WTC11 (cell line): ENCODE results near the gene CORIN. TPM values are rescaled to one million over a fixed set of nuclear protein-coding genes. Genes with fewer than 3 reads are reported as not detected.

Experiments used
- ATAC-seq: fragments of 200-7000 bp; cut with Tn5 transposase; 2 replicates; pipeline ENCODE4 v1.10.0; 2021; ENCODE audit warnings: mild to moderate bottlenecking, moderate library complexity
- CTCF ChIA-PET: fragments of 300-600 bp; sonication (Branson Sonifier 250); formaldehyde crosslinking; loops from one replicate; lab custom pipeline; 2021; ENCODE audit warnings: antibody characterized with exemption; lab: Charles Lee
- POLR2A ChIA-PET: fragments of 350-600 bp; sonication (Branson Sonifier 250); formaldehyde crosslinking; loops from one replicate; lab custom pipeline; 2021; ENCODE audit warnings: antibody characterized with exemption; lab: Charles Lee
- DNase-seq: peaks from one replicate; pipeline ENCODE4 v3.0.0; 2021; ENCODE audit warnings: low spot score
- H3K27ac Mint-ChIP-seq: 2 replicates; pipeline ENCODE4 v1.8.0; 2021; ENCODE audit warnings: mixed read lengths
- H3K27me3 Mint-ChIP-seq: 2 replicates; pipeline ENCODE4 v1.8.0; 2021; ENCODE audit warnings: low read depth, mild to moderate bottlenecking, moderate library complexity, mixed read lengths
- H3K36me3 Mint-ChIP-seq: 2 replicates; pipeline ENCODE4 v1.8.0; 2021; ENCODE audit warnings: mixed read lengths
- H3K4me1 Mint-ChIP-seq: 2 replicates; pipeline ENCODE4 v1.8.0; 2022; ENCODE audit warnings: mixed read lengths
- H3K4me3 Mint-ChIP-seq: 2 replicates; pipeline ENCODE4 v1.8.0; 2021; ENCODE audit warnings: mild to moderate bottlenecking, moderate library complexity, mixed read lengths
- H3K9me3 Mint-ChIP-seq: 2 replicates; pipeline ENCODE4 v1.8.0; 2021; ENCODE audit warnings: mixed read lengths
- EMX1 ChIP-seq: fragments of 250-450 bp; sonication (Bioruptor Pico); IDR thresholded peaks from 2 replicates; pipeline ENCODE4 v1.8.0; 2021; ENCODE audit warnings: mild to moderate bottlenecking
- ETV6 ChIP-seq: sonication (generic); formaldehyde crosslinking; IDR thresholded peaks from 2 replicates; pipeline ENCODE4 v1.8.1; 2022; ENCODE audit warnings: mild to moderate bottlenecking, missing genetic modification reagents
- IRF2 ChIP-seq: sonication (generic); formaldehyde crosslinking; IDR thresholded peaks from 2 replicates; pipeline ENCODE4 v1.8.0; 2022; ENCODE audit warnings: low read depth, missing genetic modification reagents, borderline replicate concordance
- JAZF1 ChIP-seq: fragments of 250-450 bp; sonication (Bioruptor Pico); IDR thresholded peaks from 2 replicates; pipeline ENCODE4 v1.9.0; 2021; ENCODE audit warnings: moderate library complexity, mild to moderate bottlenecking, inconsistent platforms
- JUN ChIP-seq: sonication (generic); formaldehyde crosslinking; IDR thresholded peaks from 2 replicates; pipeline ENCODE4 v1.8.0; 2023; ENCODE audit warnings: mild to moderate bottlenecking, missing genetic modification reagents
- RELA ChIP-seq: sonication (generic); formaldehyde crosslinking; IDR thresholded peaks from 2 replicates; pipeline ENCODE4 v1.8.1; 2022; ENCODE audit warnings: missing genetic modification reagents, mild to moderate bottlenecking, borderline replicate concordance
- SMAD3 ChIP-seq: sonication (generic); formaldehyde crosslinking; IDR thresholded peaks from 2 replicates; pipeline ENCODE4 v1.8.0; 2022; ENCODE audit warnings: missing genetic modification reagents, mild to moderate bottlenecking, borderline replicate concordance
- TCF7 ChIP-seq: sonication (generic); formaldehyde crosslinking; IDR thresholded peaks from 2 replicates; pipeline ENCODE4 v1.8.0; 2022; ENCODE audit warnings: mild to moderate bottlenecking, low read depth, missing genetic modification reagents, moderate library complexity
- TP53 ChIP-seq: sonication (generic); formaldehyde crosslinking; IDR thresholded peaks from 2 replicates; pipeline ENCODE4 v1.8.1; 2023; ENCODE audit warnings: mild to moderate bottlenecking, missing genetic modification reagents
- ZNF138 ChIP-seq: sonication (generic); formaldehyde crosslinking; conservative IDR thresholded peaks from 2 replicates; pipeline ENCODE4 v1.8.1; 2022; ENCODE audit warnings: mild to moderate bottlenecking, moderate library complexity, missing genetic modification reagents
- ZNF317 ChIP-seq: sonication (generic); formaldehyde crosslinking; IDR thresholded peaks from 2 replicates; pipeline ENCODE4 v1.8.1; 2023; ENCODE audit warnings: low read depth, mild to moderate bottlenecking, moderate library complexity, missing genetic modification reagents, borderline replicate concordance
- ZNF396 ChIP-seq: fragments of 250-450 bp; sonication (Bioruptor Pico); IDR thresholded peaks from 2 replicates; pipeline ENCODE4 v1.8.0; 2021; ENCODE audit warnings: mild to moderate bottlenecking, moderate library complexity, borderline replicate concordance
- total RNA-seq: library from RNA; stranded (reverse); gene quantifications from 3 replicates; pipeline ENCODE4 v1.2.3, GENCODE V29; 2021
- TF ChIP-seq, protein P1 (sequence below): sonication (generic); formaldehyde crosslinking; IDR thresholded peaks from 2 replicates; pipeline ENCODE4 v1.8.0; 2022; ENCODE audit warnings: mild to moderate bottlenecking, missing genetic modification reagents
- TF ChIP-seq, protein P2 (sequence below): fragments of 250-450 bp; sonication (Bioruptor Pico); IDR thresholded peaks from 2 replicates; pipeline ENCODE4 v1.9.0; 2021; ENCODE audit warnings: mild to moderate bottlenecking
- TF ChIP-seq, protein P3 (sequence below): sonication (generic); formaldehyde crosslinking; IDR thresholded peaks from 2 replicates; pipeline ENCODE4 v1.8.1; 2023; ENCODE audit warnings: mild to moderate bottlenecking, missing genetic modification reagents
- TF ChIP-seq, protein P4 (sequence below): sonication (generic); formaldehyde crosslinking; IDR thresholded peaks from 2 replicates; pipeline ENCODE4 v1.8.1; 2023; ENCODE audit warnings: mild to moderate bottlenecking, missing genetic modification reagents
- TF ChIP-seq, protein P5 (sequence below): sonication (generic); formaldehyde crosslinking; IDR thresholded peaks from 2 replicates; pipeline ENCODE4 v1.8.1; 2022; ENCODE audit warnings: low read depth, missing genetic modification reagents, borderline replicate concordance
- TF ChIP-seq, protein P6 (sequence below): fragments of 200-600 bp; IDR thresholded peaks from 2 replicates; pipeline ENCODE4 v1.8.0; 2022; ENCODE audit warnings: antibody characterized with exemption
- TF ChIP-seq, protein P7 (sequence below): sonication (generic); formaldehyde crosslinking; IDR thresholded peaks from 2 replicates; pipeline ENCODE4 v1.8.1; 2023; ENCODE audit warnings: mild to moderate bottlenecking, missing genetic modification reagents, moderate library complexity
- TF ChIP-seq, protein P8 (sequence below): sonication (generic); formaldehyde crosslinking; conservative IDR thresholded peaks from 2 replicates; pipeline ENCODE4 v1.8.1; 2022; ENCODE audit warnings: mild to moderate bottlenecking, missing genetic modification reagents

Gene CORIN
- total RNA-seq, 1 experiment from 2014 or later = 0.33 TPM

DNA sequence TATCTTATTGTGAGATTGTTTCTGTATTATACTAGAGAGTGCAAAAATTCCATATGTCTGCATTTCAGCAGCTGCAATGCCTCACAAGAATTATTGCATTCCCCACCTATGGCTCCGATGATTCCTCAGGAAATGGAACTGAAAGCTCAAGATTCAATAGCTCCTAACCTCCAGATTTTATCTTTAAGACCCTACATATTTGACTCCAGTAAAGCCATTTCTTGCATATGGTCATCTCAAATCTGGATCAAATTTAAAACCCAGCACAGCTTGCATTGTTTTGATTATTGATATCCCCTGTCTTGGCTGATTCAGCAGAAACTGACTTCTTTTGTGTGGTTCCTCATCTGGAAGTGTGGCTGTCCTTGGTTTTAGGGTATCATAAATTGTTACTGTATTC is 142.6 kb downstream of the CORIN start:
- peaks cover 6% of the 10 kb centered on the region for H3K4me1 Mint-ChIP-seq
- no peaks in the 10 kb centered on the region for H3K9me3 Mint-ChIP-seq
- no peak for DNase-seq
- no peak overlapping the region for H3K4me3 Mint-ChIP-seq
- H3K27me3 Mint-ChIP-seq = no peaks in the 10 kb centered on the region
- TF ChIP-seq ETV6 (CRISPR knock-in tag) (no peak), RELA (CRISPR knock-in tag) (no peak), ZNF396 (CRISPR knock-in tag) (no peak)
- H3K36me3 Mint-ChIP-seq = no peaks in the 10 kb centered on the region
- no peak for ATAC-seq
- ChIA-PET CTCF (interaction anchor here (1.0 to 17.3 kb wide), 2 partner anchors 10 to 143 kb away, joined by 3 to 470 read pairs; partner anchors contain the start of gene CORIN), POLR2A (no interaction called here)
- H3K27ac Mint-ChIP-seq = no peak overlapping the region

DNA sequence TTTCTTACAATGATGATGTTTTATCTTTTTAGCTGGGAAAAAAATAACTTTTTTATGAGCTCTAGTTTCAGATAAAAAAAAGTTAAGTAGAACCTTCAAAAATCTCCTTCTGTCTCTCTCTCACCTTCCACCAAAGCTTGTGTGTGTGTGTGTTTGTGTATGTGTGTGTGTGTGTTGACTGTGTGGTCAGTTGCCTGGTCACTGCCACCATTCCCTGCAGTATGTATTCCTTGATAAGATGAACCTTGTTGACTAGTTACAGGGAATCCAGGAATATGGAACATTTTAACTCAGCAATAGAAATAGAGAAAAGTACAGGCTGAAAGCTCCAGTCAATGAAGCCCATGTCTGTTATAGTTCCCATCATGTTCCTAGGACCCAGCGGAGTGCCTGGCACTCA is 143.5 kb downstream of the CORIN start:
- Mint-ChIP-seq H3K27me3 (no peaks in the 10 kb centered on the region), H3K9me3 (no peaks in the 10 kb centered on the region), H3K4me3 (no peak overlapping the region), H3K27ac (no peak overlapping the region), H3K4me1 (peaks cover 6% of the 10 kb centered on the region), H3K36me3 (no peaks in the 10 kb centered on the region)
- ChIA-PET POLR2A (interaction anchor here (0.6 kb wide), 1 partner anchor 135 kb away, joined by 4 read pairs; no protein-coding TSS in a partner anchor), CTCF (no interaction called here)
- no peak for TF ChIP-seq JUN (CRISPR knock-in tag)
- TF ChIP-seq, protein P1, sequence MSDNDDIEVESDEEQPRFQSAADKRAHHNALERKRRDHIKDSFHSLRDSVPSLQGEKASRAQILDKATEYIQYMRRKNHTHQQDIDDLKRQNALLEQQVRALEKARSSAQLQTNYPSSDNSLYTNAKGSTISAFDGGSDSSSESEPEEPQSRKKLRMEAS (CRISPR knock-in tag) = no peak
- TF ChIP-seq, protein P2, sequence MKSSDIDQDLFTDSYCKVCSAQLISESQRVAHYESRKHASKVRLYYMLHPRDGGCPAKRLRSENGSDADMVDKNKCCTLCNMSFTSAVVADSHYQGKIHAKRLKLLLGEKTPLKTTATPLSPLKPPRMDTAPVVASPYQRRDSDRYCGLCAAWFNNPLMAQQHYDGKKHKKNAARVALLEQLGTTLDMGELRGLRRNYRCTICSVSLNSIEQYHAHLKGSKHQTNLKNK = no peak
- no peak for TF ChIP-seq ZNF138
- TF ChIP-seq EMX1 (CRISPR knock-in tag) = no peak
- TF ChIP-seq TCF7 (CRISPR knock-in tag) = no peak
- TF ChIP-seq, protein P3, sequence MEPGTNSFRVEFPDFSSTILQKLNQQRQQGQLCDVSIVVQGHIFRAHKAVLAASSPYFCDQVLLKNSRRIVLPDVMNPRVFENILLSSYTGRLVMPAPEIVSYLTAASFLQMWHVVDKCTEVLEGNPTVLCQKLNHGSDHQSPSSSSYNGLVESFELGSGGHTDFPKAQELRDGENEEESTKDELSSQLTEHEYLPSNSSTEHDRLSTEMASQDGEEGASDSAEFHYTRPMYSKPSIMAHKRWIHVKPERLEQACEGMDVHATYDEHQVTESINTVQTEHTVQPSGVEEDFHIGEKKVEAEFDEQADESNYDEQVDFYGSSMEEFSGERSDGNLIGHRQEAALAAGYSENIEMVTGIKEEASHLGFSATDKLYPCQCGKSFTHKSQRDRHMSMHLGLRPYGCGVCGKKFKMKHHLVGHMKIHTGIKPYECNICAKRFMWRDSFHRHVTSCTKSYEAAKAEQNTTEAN = no peak
- TF ChIP-seq, protein P4, sequence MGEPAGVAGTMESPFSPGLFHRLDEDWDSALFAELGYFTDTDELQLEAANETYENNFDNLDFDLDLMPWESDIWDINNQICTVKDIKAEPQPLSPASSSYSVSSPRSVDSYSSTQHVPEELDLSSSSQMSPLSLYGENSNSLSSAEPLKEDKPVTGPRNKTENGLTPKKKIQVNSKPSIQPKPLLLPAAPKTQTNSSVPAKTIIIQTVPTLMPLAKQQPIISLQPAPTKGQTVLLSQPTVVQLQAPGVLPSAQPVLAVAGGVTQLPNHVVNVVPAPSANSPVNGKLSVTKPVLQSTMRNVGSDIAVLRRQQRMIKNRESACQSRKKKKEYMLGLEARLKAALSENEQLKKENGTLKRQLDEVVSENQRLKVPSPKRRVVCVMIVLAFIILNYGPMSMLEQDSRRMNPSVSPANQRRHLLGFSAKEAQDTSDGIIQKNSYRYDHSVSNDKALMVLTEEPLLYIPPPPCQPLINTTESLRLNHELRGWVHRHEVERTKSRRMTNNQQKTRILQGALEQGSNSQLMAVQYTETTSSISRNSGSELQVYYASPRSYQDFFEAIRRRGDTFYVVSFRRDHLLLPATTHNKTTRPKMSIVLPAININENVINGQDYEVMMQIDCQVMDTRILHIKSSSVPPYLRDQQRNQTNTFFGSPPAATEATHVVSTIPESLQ (CRISPR knock-in tag) = no peak
- TF ChIP-seq JAZF1 (CRISPR knock-in tag) = no peak
- TF ChIP-seq TP53 (CRISPR knock-in tag) = no peak
- TF ChIP-seq, protein P5, sequence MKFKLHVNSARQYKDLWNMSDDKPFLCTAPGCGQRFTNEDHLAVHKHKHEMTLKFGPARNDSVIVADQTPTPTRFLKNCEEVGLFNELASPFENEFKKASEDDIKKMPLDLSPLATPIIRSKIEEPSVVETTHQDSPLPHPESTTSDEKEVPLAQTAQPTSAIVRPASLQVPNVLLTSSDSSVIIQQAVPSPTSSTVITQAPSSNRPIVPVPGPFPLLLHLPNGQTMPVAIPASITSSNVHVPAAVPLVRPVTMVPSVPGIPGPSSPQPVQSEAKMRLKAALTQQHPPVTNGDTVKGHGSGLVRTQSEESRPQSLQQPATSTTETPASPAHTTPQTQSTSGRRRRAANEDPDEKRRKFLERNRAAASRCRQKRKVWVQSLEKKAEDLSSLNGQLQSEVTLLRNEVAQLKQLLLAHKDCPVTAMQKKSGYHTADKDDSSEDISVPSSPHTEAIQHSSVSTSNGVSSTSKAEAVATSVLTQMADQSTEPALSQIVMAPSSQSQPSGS (CRISPR knock-in tag) = no peak
- no peak for TF ChIP-seq ZNF317 (CRISPR knock-in tag)
- TF ChIP-seq RELA (CRISPR knock-in tag) = no peak
- TF ChIP-seq, protein P6, sequence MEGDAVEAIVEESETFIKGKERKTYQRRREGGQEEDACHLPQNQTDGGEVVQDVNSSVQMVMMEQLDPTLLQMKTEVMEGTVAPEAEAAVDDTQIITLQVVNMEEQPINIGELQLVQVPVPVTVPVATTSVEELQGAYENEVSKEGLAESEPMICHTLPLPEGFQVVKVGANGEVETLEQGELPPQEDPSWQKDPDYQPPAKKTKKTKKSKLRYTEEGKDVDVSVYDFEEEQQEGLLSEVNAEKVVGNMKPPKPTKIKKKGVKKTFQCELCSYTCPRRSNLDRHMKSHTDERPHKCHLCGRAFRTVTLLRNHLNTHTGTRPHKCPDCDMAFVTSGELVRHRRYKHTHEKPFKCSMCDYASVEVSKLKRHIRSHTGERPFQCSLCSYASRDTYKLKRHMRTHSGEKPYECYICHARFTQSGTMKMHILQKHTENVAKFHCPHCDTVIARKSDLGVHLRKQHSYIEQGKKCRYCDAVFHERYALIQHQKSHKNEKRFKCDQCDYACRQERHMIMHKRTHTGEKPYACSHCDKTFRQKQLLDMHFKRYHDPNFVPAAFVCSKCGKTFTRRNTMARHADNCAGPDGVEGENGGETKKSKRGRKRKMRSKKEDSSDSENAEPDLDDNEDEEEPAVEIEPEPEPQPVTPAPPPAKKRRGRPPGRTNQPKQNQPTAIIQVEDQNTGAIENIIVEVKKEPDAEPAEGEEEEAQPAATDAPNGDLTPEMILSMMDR = no peak
- TF ChIP-seq, protein P7, sequence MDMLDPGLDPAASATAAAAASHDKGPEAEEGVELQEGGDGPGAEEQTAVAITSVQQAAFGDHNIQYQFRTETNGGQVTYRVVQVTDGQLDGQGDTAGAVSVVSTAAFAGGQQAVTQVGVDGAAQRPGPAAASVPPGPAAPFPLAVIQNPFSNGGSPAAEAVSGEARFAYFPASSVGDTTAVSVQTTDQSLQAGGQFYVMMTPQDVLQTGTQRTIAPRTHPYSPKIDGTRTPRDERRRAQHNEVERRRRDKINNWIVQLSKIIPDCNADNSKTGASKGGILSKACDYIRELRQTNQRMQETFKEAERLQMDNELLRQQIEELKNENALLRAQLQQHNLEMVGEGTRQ (CRISPR knock-in tag) = no peak
- TF ChIP-seq IRF2 (CRISPR knock-in tag) = no peak
- TF ChIP-seq SMAD3 (CRISPR knock-in tag) = no peak
- TF ChIP-seq, protein P8, sequence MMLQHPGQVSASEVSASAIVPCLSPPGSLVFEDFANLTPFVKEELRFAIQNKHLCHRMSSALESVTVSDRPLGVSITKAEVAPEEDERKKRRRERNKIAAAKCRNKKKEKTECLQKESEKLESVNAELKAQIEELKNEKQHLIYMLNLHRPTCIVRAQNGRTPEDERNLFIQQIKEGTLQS (CRISPR knock-in tag) = no peak
- no peak for DNase-seq
- no peak for ATAC-seq
